Large intestine (tissue), 3 donors: ENCODE results near the gene KLK15. TPM values are rescaled to one million over a fixed set of nuclear protein-coding genes. Genes with fewer than 3 reads are reported as not detected.
A peak's percentile ranks its signal among the peaks of the same experiment; 100 is the strongest.

Experiments
- DNase-seq, 2 donors: peaks; one replicate each; pipeline versions ENCODE4 v3.0.0 to v3.0.0-alpha.2; 2013
- H3K27ac ChIP-seq: one replicate; pipeline ENCODE4 v1.5.1; 2013; ENCODE audit warnings: low read length
- H3K27me3 ChIP-seq: 2 replicates; pipeline ENCODE4 v1.6.1; 2013; ENCODE audit warnings: low read length; ENCODE audit not compliant: control insufficient read depth, insufficient read depth
- H3K36me3 ChIP-seq: 2 replicates; pipeline ENCODE4 v1.6.1; 2013; ENCODE audit warnings: low read length; ENCODE audit not compliant: control insufficient read depth, insufficient read depth
- H3K4me1 ChIP-seq: one replicate; pipeline ENCODE4 v1.6.1; 2013; ENCODE audit warnings: low read length; ENCODE audit not compliant: control insufficient read depth, insufficient read depth
- H3K4me3 ChIP-seq: one replicate; pipeline ENCODE4 v1.5.1; 2013; ENCODE audit warnings: low read length
- H3K9me3 ChIP-seq: one replicate; pipeline ENCODE4 v1.6.1; 2013; ENCODE audit warnings: mild to moderate bottlenecking, low read depth, low read length, moderate library complexity; ENCODE audit not compliant: control insufficient read depth
- WGBS: methylation state at CpG from one replicate; pipeline ENCODE4 v1.1.5; 2013; ENCODE audit warnings: low lambda C conversion rate; ENCODE audit not compliant: insufficient coverage; 5-methylcytosine and 5-hydroxymethylcytosine counted together
- polyA plus RNA-seq: library from polyadenylated mRNA; unstranded; fragments of 120-200 nt; gene quantifications from one replicate; pipeline ENCODE4 v1.2.1, GENCODE V29; 2013

KLK15 gene
- polyA plus RNA-seq, 1 donor: 0.10 TPM

DNA sequence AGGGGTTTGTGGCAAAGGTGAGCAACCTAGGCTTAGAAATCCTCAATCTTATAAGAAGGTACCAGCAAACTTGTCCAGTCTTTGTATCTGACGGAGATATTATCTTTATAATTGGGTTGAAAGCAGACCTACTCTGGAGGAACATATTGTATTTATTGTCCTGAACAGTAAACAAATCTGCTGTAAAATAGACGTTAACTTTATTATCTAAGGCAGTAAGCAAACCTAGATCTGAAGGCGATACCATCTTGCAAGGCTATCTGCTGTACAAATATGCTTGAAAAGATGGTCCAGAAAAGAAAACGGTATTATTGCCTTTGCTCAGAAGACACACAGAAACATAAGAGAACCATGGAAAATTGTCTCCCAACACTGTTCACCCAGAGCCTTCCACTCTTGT, 36.1 kb upstream of the KLK15 start:
- H3K27ac ChIP-seq: no peak overlapping the region
- no peaks in the 10 kb centered on the region for H3K36me3 ChIP-seq
- H3K4me3 ChIP-seq: no peak overlapping the region
- no peak for DNase-seq
- H3K27me3 ChIP-seq: peaks cover 13% of the 10 kb centered on the region
- no CpG with 5 or more reads among the region's 4 CpGs for WGBS
- H3K9me3 ChIP-seq: peaks cover 3% of the 10 kb centered on the region
- H3K4me1 ChIP-seq: no peaks in the 10 kb centered on the region

- H3K27me3 ChIP-seq: peaks cover 20% of the 10 kb centered on the region
- H3K36me3 ChIP-seq: no peaks in the 10 kb centered on the region
- no peak overlapping the region for H3K27ac ChIP-seq
- no peak for DNase-seq
- no peaks in the 10 kb centered on the region for H3K4me1 ChIP-seq
- WGBS: 80% methylated on average over 1 of the region's 7 CpGs
- H3K4me3 ChIP-seq: no peak overlapping the region
- H3K9me3 ChIP-seq: no peaks in the 10 kb centered on the region
Observed at GRCh38 chr19:50861496-50862286, 28.3 kb upstream of the KLK15 start.

- H3K27me3 ChIP-seq: peaks cover 15% of the 10 kb centered on the region
- WGBS: no CpG with 5 or more reads among the region's 5 CpGs
- H3K27ac ChIP-seq: no peak overlapping the region
- H3K4me1 ChIP-seq: no peaks in the 10 kb centered on the region
- H3K4me3 ChIP-seq: no peak overlapping the region
- no peaks in the 10 kb centered on the region for H3K36me3 ChIP-seq
- DNase-seq: no peak
- H3K9me3 ChIP-seq: no peaks in the 10 kb centered on the region
Observed at GRCh38 chr19:50861010-50861409, 27.6 kb upstream of the KLK15 start.

DNA sequence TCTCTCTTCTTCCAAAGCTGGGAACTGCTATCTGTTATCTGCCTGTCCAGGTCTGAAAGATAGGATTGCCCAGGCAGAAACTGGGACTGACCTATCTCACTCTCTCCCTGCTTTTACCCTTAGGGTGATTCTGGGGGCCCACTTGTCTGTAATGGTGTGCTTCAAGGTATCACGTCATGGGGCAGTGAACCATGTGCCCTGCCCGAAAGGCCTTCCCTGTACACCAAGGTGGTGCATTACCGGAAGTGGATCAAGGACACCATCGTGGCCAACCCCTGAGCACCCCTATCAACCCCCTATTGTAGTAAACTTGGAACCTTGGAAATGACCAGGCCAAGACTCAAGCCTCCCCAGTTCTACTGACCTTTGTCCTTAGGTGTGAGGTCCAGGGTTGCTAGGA, 26.5 kb upstream of the KLK15 start:
- H3K27me3 ChIP-seq: peaks cover 15% of the 10 kb centered on the region
- H3K4me1 ChIP-seq: no peaks in the 10 kb centered on the region
- no peak for DNase-seq
- no peak overlapping the region for H3K27ac ChIP-seq
- WGBS: no CpG with 5 or more reads among the region's 4 CpGs
- H3K36me3 ChIP-seq: no peaks in the 10 kb centered on the region
- no peak overlapping the region for H3K4me3 ChIP-seq
- no peaks in the 10 kb centered on the region for H3K9me3 ChIP-seq

DNA sequence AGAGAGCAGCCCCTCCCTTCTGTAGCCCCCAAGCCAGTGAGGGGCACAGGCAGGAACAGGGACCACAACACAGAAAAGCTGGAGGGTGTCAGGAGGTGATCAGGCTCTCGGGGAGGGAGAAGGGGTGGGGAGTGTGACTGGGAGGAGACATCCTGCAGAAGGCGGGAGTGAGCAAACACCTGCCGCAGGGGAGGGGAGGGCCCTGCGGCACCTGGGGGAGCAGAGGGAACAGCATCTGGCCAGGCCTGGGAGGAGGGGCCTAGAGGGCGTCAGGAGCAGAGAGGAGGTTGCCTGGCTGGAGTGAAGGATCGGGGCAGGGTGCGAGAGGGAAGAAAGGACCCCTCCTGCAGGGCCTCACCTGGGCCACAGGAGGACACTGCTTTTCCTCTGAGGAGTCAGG, 25.5 kb upstream of the KLK15 start:
- peak in 1 of 2 donors; percentile 53 for DNase-seq
- H3K27ac ChIP-seq: no peak overlapping the region
- H3K4me3 ChIP-seq: no peak overlapping the region
- peaks cover 15% of the 10 kb centered on the region for H3K27me3 ChIP-seq
- no CpG with 5 or more reads among the region's 7 CpGs for WGBS
- no peaks in the 10 kb centered on the region for H3K9me3 ChIP-seq
- H3K4me1 ChIP-seq: no peaks in the 10 kb centered on the region
- no peaks in the 10 kb centered on the region for H3K36me3 ChIP-seq

DNA sequence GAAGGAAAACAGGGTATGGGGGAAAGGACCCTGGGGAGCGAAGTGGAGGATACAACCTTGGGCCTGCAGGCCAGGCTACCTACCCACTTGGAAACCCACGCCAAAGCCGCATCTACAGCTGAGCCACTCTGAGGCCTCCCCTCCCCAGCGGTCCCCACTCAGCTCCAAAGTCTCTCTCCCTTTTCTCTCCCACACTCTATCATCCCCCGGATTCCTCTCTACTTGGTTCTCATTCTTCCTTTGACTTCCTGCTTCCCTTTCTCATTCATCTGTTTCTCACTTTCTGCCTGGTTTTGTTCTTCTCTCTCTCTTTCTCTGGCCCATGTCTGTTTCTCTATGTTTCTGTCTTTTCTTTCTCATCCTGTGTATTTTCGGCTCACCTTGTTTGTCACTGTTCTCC, 24.0 kb upstream of the KLK15 start:
- no peak overlapping the region for H3K27ac ChIP-seq
- no peaks in the 10 kb centered on the region for H3K9me3 ChIP-seq
- H3K4me3 ChIP-seq: no peak overlapping the region
- H3K36me3 ChIP-seq: no peaks in the 10 kb centered on the region
- 50% methylated on average over 2 of the region's 6 CpGs for WGBS
- no peaks in the 10 kb centered on the region for H3K4me1 ChIP-seq
- DNase-seq: no peak
- peaks cover 15% of the 10 kb centered on the region for H3K27me3 ChIP-seq

GRCh38 chr19:50854636-50855410, 21.4 kb upstream of the KLK15 start, which contains the start of gene KLK3:
KLK3 (plus strand) TSS chr19:50854915; CDS start chr19:50854956, 41 bp downstream.
- Histone ChIP-seq H3K36me3 (no peaks in the 10 kb centered on the region), H3K9me3 (no peaks in the 10 kb centered on the region), H3K27ac (no peak within 1 kb of the TSS), H3K27me3 (peaks cover 15% of the 10 kb centered on the region), H3K4me3 (no peak within 1 kb of the TSS), H3K4me1 (no peaks in the 10 kb centered on the region)
- no peak for DNase-seq
- no CpG with 5 or more reads among the region's 9 CpGs for WGBS

GRCh38 chr19:50851620-50852019, 18.2 kb upstream of the KLK15 start:
- Histone ChIP-seq H3K4me3 (no peak overlapping the region), H3K4me1 (no peaks in the 10 kb centered on the region), H3K9me3 (no peaks in the 10 kb centered on the region), H3K36me3 (no peaks in the 10 kb centered on the region), H3K27me3 (peaks cover 3% of the 10 kb centered on the region), H3K27ac (no peak overlapping the region)
- DNase-seq: no peak
- no CpG with 5 or more reads among the region's 4 CpGs for WGBS

GRCh38 chr19:50850738-50851137, 17.4 kb upstream of the KLK15 start:
- Histone ChIP-seq H3K27ac (no peak overlapping the region), H3K4me1 (no peaks in the 10 kb centered on the region), H3K36me3 (no peaks in the 10 kb centered on the region), H3K9me3 (no peaks in the 10 kb centered on the region), H3K4me3 (no peak overlapping the region), H3K27me3 (peaks cover 3% of the 10 kb centered on the region)
- no peak for DNase-seq
- no CpG with 5 or more reads among the region's 3 CpGs for WGBS

DNA sequence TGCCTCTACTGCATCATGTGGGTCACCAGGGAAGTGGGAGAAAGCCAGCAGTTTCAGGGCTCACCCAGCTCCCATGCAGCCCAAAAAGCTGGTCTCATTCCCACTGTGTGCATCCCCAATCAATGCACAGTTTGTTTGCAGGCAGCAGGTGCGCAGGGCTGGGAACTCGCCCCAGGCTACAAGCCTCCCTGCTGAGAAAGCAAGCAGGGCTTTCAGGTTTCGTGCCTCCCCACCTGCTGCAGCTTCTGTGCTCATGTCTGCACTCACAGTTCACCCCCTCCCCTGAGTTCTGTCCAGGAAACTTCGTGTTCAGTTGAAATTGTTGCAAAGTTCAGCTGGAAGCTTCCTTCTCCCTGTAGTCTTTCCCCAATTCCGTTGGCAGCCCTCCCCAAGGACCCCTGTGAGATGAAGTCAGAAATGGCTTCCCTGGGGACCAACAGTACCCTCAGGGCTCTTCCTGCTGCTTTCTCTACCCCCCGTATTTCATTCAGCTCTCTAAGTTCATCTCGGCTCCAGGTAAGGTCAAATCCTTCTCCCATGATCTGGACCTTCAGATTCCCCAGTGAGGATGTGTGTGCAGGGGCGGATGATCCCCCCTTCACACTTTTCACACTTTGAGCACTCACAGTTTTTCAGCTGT, 11.0 kb upstream of the KLK15 start:
- no peaks in the 10 kb centered on the region for H3K4me1 ChIP-seq
- no peak overlapping the region for H3K4me3 ChIP-seq
- H3K9me3 ChIP-seq: peaks cover 8% of the 10 kb centered on the region
- DNase-seq: no peak
- no peak overlapping the region for H3K27ac ChIP-seq
- 80% methylated on average over 1 of the region's 8 CpGs for WGBS
- H3K27me3 ChIP-seq: no peaks in the 10 kb centered on the region
- H3K36me3 ChIP-seq: no peaks in the 10 kb centered on the region
